HG02970 (cell line): ENCODE results near the gene OVOL1.

Source experiments
- ATAC-seq: cut with Tn5 transposase; IDR thresholded peaks from one replicate; pipeline ENCODE4 v1.9.1; 2021; ENCODE audit warnings: mild to moderate bottlenecking, moderate library complexity, moderate number of reproducible peaks; ENCODE audit not compliant: unreplicated experiment, low FRiP score

Gene OVOL1

GRCh38 chr11:65777241-65777640, 9.6 kb upstream of the OVOL1 start:
- ATAC-seq = no peak

DNA sequence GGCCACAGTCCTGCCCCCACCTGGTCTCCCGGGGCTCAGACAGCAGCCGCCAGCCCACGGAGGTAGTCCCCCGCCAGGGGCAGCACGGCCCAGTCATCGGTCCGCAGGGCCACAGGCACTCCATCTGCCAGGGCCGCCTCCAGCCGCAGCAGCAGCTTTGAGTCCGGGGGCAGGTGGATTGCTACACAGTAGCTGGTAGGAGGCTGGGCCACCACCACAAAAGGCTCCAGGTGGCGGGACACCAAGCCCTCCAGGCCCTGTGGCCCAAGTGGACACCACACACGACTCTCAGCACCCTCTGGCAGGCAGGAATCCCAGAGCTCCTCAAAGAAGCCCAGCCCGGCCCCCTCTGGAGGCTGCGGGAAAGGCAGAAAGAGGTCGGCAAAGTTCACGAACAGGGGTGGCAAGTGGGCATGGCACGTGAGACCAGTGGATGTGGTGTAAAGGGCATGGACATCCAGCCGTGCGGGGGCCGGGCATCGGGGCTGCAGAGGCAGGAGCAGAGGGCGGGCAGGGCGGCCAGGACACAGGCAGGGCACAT, 9.0 kb upstream of the OVOL1 start:
- ATAC-seq = no peak

DNA sequence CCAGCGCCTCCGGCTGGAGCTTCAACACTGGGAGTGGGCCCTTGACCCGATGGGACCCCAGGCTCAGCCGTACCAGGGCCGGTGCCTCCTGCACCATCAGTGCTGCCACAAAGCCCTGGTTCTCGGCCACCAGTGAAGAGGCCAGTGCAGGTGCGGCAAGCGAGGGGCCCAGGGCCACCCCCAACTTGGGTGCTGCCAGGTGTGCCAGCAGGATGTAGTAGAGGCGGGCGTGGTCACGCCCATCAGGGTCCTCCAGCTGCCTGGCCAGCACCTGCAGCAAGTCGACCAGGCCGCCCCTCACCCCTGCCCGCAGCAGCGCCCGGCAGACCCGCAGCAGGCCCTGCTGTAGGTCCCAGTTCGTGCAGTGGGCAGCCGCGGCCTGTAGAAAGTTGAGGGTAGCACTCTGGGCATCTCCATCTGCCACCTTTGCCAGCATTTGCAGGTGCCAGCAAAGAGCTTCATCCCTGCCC, 8.4 kb upstream of the OVOL1 start:
- no peak for ATAC-seq

- no peak for ATAC-seq
These were observed 7.8 kb upstream of the OVOL1 start for GRCh38 chr11:65778901-65779668.

DNA sequence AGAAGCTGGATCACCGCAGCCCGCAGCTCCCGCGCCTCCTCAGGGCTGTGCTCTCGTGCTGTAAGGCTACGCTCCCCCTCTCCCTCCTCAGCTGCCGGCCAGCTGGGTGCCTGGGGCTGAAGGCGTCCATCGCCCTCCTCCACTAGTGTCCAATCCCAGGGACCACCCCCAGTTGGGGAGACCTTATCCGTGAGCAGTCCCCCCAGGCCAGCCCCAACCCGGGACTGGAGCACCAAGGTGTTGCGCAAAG, 7.3 kb upstream of the OVOL1 start:
- no peak for ATAC-seq

GRCh38 chr11:65779919-65780769, 6.7 kb upstream of the OVOL1 start:
- ATAC-seq = peak; percentile 11

- peak; percentile 56 for ATAC-seq
These were observed 6.1 kb upstream of the OVOL1 start, which contains the start of gene AP5B1 for GRCh38 chr11:65780770-65781151. Gene AP5B1, minus strand, starts transcription at chr11:65780976. Its CDS starts 385 bp downstream, at chr11:65780591.

- ATAC-seq = peak; percentile 22
These were observed 5.5 kb upstream of the OVOL1 start for GRCh38 chr11:65781152-65781961.

GRCh38 chr11:65781962-65782815, 4.7 kb upstream of the OVOL1 start:
- ATAC-seq = no peak

DNA sequence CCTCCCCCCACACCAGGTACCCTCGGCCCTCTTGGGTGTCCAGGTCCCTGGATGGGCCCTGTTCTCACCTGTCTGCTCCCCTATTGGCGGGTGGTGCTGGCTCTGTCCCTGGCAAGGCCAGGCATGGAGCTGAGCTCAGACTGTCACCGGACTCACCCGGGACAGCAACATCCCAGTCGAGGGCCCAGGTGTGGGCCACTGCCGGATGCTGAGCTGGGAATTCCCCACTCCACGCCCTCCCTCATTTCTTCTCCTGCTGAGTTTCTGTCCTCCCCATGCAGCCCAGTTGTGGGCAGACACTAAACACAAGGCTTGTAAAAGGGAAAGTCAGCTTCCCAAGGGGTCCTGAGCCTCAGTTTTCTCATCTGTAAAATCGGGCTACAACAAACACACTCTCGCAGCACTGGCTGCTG, 4.0 kb upstream of the OVOL1 start:
- no peak for ATAC-seq

- no peak for ATAC-seq
These were observed 1.4 kb upstream of the OVOL1 start for GRCh38 chr11:65785319-65786007.

DNA sequence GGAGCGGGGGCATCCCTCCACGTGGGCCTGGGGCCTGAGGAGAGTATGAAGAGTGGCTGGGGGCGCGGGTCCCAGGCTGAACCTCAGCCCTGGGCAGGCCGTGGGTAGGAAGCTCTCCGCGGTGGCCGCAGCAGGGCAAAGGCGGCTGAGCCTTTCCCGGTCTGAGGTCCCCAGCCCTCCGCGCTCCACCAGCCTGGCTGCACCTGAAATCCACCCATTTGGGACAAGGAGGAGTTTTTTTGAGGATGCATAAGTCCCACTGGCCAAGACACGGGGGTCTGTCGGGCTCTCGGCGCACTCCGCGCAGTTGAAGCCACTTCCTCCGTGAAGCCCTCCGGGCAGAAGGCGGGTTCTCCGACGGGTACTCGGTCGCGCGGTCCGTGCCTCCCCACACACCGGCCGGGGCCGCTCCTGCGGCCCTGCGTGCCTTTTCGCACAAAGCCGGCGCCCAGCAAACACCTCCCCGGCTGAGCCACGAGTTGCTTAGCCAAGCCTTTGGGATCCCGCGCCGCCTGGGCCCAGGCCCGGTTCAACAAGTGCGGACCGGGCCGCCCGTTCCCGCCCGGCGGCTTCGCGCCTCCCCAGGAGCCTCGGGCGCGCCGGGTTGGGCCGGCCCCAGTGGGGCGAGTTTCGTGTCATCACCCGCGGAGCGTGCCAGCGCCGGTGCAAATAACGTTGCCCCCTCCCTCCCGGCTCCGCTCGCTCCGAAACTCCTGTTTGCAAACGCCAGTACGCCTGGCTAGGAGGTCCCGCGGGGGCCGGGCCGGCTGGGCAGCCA, 666 bp upstream of the OVOL1 start:
- ATAC-seq = no peak

- ATAC-seq = no peak
These were observed 1.1 kb downstream of the OVOL1 start for GRCh38 chr11:65787649-65788622.

- ATAC-seq = no peak
These were observed 2.0 kb downstream of the OVOL1 start for GRCh38 chr11:65788821-65789220.

GRCh38 chr11:65789230-65790103, 2.6 kb downstream of the OVOL1 start:
- ATAC-seq = no peak
